ENCODE measurements around the gene ISG15.

GRCh38 chr1:998995-999724 lies 14.1 kb upstream of the ISG15 start:
- no peak for TF ChIP-seq CTCF (IDR thresholded peaks at IDR 0.05; ENCODE audit: poor library complexity)
- TF ChIP-seq EZH2 (IDR thresholded peaks at IDR 0.05; ENCODE audit: borderline replicate concordance) = peak; percentile 65

Measured in hepatocyte (in vitro differentiated cells).